ENCODE data around the gene CACNG7.

The CACNG7 gene, protein sequence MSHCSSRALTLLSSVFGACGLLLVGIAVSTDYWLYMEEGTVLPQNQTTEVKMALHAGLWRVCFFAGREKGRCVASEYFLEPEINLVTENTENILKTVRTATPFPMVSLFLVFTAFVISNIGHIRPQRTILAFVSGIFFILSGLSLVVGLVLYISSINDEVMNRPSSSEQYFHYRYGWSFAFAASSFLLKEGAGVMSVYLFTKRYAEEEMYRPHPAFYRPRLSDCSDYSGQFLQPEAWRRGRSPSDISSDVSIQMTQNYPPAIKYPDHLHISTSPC

DNA sequence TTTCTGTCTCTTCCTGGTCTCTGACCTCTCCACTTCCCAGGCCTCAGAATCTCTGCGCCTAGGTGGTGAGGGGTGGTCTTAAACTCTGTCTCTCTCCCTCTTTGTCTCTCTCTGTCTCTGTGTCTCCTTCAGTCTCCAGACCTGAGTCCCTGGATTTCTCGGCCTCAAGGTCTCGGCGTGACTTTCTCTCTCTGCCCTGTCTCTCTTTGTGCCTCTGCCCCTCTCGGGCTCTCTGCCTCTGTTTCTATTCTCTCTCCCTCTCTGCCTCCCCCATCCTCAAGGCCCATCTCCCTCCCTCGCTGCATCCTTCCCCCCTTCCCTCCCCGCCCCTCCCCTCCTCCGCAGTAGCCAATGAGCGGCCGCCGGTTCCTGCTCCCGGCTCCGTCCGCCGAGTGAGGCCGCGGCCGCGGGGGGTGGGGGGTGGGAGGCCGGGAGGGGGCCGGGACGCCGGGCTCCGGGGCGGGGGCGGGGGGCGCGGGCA, at the start of gene CACNG7:
Gene CACNG7, plus strand, starts transcription at position 344 of the 481 bp plus-strand sequence. CDS start 3,554 bp downstream, outside the sequence.
- H3K27me3 ChIP-seq (ENCODE audit: control insufficient read depth in 1 of 2, insufficient read depth in 2 of 2, low read length in 2 of 2): peaks cover 73 to 78% of the 10 kb centered on the region in 2 donors

GRCh38 chr19:53864308-53864836, 44.7 kb upstream of the CACNG7 start:
- no peaks in the 10 kb centered on the region for H3K27me3 ChIP-seq (ENCODE audit: control insufficient read depth in 1 of 2, insufficient read depth in 2 of 2, low read length in 2 of 2)
- peaks cover 18% of the 10 kb centered on the region for H3K4me1 ChIP-seq (ENCODE audit: control insufficient read depth, insufficient read depth, low read length)
- no peak overlapping the region for H3K9ac ChIP-seq (ENCODE audit: low read length in 2 of 2)
- H3K27ac ChIP-seq (ENCODE audit: low read length): no peak overlapping the region
- H3K4me3 ChIP-seq (ENCODE audit: low read length in 2 of 2): no peak overlapping the region
- no peaks in the 10 kb centered on the region for H3K36me3 ChIP-seq (ENCODE audit: control insufficient read depth in 2 of 2, insufficient read depth in 2 of 2, low read length in 2 of 2)
- no peaks in the 10 kb centered on the region for H3K9me3 ChIP-seq (ENCODE audit: control insufficient read depth in 2 of 2, low read length in 2 of 2)

More for the DNA sequence above, at the start of gene CACNG7:
- no peak within 1 kb of the TSS for H3K9ac ChIP-seq (ENCODE audit: low read length in 2 of 2)
- no peaks in the 10 kb centered on the region for H3K36me3 ChIP-seq (ENCODE audit: control insufficient read depth in 2 of 2, insufficient read depth in 2 of 2, low read length in 2 of 2)
- H3K9me3 ChIP-seq (ENCODE audit: control insufficient read depth in 2 of 2, low read length in 2 of 2): no peaks in the 10 kb centered on the region
- peaks cover 25% of the 10 kb centered on the region for H3K4me1 ChIP-seq (ENCODE audit: control insufficient read depth, insufficient read depth, low read length)
- no peak within 1 kb of the TSS for H3K27ac ChIP-seq (ENCODE audit: low read length)
- H3K4me3 ChIP-seq (ENCODE audit: low read length in 2 of 2): peak within 1 kb of the TSS in 1 of 2 donors; percentile 40

- H3K27ac ChIP-seq (ENCODE audit: low read length): peak overlapping the region; percentile 99
- peak overlapping the region in 1 of 2 donors; percentile 36 for H3K9ac ChIP-seq (ENCODE audit: low read length in 2 of 2)
- no peaks in the 10 kb centered on the region for H3K9me3 ChIP-seq (ENCODE audit: control insufficient read depth in 2 of 2, low read length in 2 of 2)
- peaks cover 20% of the 10 kb centered on the region for H3K4me1 ChIP-seq (ENCODE audit: control insufficient read depth, insufficient read depth, low read length)
- H3K4me3 ChIP-seq (ENCODE audit: low read length in 2 of 2): peak overlapping the region; percentile 75 to 81
- H3K27me3 ChIP-seq (ENCODE audit: control insufficient read depth in 1 of 2, insufficient read depth in 2 of 2, low read length in 2 of 2): no peaks in the 10 kb centered on the region
- H3K36me3 ChIP-seq (ENCODE audit: control insufficient read depth in 2 of 2, insufficient read depth in 2 of 2, low read length in 2 of 2): peaks cover 0 to 2% of the 10 kb centered on the region in 2 donors
These were observed 43.6 kb upstream of the CACNG7 start for GRCh38 chr19:53865523-53865917.

GRCh38 chr19:53865918-53866864, 42.9 kb upstream of the CACNG7 start:
- Histone ChIP-seq H3K36me3 (ENCODE audit: control insufficient read depth in 2 of 2, insufficient read depth in 2 of 2, low read length in 2 of 2) (peaks cover 1 to 4% of the 10 kb centered on the region in 2 donors), H3K27ac (ENCODE audit: low read length) (peak overlapping the region; percentile 99), H3K9me3 (ENCODE audit: control insufficient read depth in 2 of 2, low read length in 2 of 2) (no peaks in the 10 kb centered on the region), H3K27me3 (ENCODE audit: control insufficient read depth in 1 of 2, insufficient read depth in 2 of 2, low read length in 2 of 2) (no peaks in the 10 kb centered on the region), H3K4me3 (ENCODE audit: low read length in 2 of 2) (peak overlapping the region; percentile 75 to 81), H3K9ac (ENCODE audit: low read length in 2 of 2) (peak overlapping the region; percentile 87 to 92), H3K4me1 (ENCODE audit: control insufficient read depth, insufficient read depth, low read length) (peaks cover 25% of the 10 kb centered on the region)

DNA sequence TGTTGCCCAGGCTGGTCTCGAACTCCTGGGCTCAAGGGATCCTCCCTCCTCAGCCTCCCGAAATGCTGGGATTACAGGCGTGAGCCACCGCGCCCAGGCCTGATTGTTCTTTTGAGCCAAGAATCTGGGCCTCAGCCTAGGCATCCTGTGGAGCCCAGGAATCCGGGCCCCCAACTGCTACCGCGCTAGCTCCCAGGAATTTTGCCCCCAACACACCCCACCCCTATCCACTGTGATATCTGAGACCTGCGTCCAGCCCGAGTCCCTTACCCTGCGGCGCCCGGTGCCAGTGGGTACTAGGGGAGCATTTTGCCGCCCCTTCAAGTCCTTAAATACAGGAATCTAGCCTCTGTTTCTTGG, 42.2 kb upstream of the CACNG7 start:
- Histone ChIP-seq H3K36me3 (ENCODE audit: control insufficient read depth in 2 of 2, insufficient read depth in 2 of 2, low read length in 2 of 2) (peaks cover 3 to 4% of the 10 kb centered on the region in 2 donors), H3K27ac (ENCODE audit: low read length) (peak overlapping the region; percentile 99), H3K4me1 (ENCODE audit: control insufficient read depth, insufficient read depth, low read length) (peaks cover 30% of the 10 kb centered on the region), H3K9me3 (ENCODE audit: control insufficient read depth in 2 of 2, low read length in 2 of 2) (no peaks in the 10 kb centered on the region), H3K4me3 (ENCODE audit: low read length in 2 of 2) (peak overlapping the region; percentile 75 to 81), H3K27me3 (ENCODE audit: control insufficient read depth in 1 of 2, insufficient read depth in 2 of 2, low read length in 2 of 2) (no peaks in the 10 kb centered on the region), H3K9ac (ENCODE audit: low read length in 2 of 2) (peak overlapping the region; percentile 87 to 92)

GRCh38 chr19:53867225-53868090, 41.6 kb upstream of the CACNG7 start, which contains the start of gene MYADM:
Gene MYADM (plus strand): TSS chr19:53867883. CDS start chr19:53873530, 5,647 bp downstream.
- Histone ChIP-seq H3K9ac (ENCODE audit: low read length in 2 of 2) (peak within 1 kb of the TSS; percentile 99 to 100), H3K36me3 (ENCODE audit: control insufficient read depth in 2 of 2, insufficient read depth in 2 of 2, low read length in 2 of 2) (peaks cover 3 to 4% of the 10 kb centered on the region in 2 donors), H3K4me3 (ENCODE audit: low read length in 2 of 2) (peak within 1 kb of the TSS; percentile 99 to 100), H3K27ac (ENCODE audit: low read length) (peak within 1 kb of the TSS; percentile 99), H3K9me3 (ENCODE audit: control insufficient read depth in 2 of 2, low read length in 2 of 2) (no peaks in the 10 kb centered on the region), H3K27me3 (ENCODE audit: control insufficient read depth in 1 of 2, insufficient read depth in 2 of 2, low read length in 2 of 2) (no peaks in the 10 kb centered on the region), H3K4me1 (ENCODE audit: control insufficient read depth, insufficient read depth, low read length) (peaks cover 32% of the 10 kb centered on the region)

DNA sequence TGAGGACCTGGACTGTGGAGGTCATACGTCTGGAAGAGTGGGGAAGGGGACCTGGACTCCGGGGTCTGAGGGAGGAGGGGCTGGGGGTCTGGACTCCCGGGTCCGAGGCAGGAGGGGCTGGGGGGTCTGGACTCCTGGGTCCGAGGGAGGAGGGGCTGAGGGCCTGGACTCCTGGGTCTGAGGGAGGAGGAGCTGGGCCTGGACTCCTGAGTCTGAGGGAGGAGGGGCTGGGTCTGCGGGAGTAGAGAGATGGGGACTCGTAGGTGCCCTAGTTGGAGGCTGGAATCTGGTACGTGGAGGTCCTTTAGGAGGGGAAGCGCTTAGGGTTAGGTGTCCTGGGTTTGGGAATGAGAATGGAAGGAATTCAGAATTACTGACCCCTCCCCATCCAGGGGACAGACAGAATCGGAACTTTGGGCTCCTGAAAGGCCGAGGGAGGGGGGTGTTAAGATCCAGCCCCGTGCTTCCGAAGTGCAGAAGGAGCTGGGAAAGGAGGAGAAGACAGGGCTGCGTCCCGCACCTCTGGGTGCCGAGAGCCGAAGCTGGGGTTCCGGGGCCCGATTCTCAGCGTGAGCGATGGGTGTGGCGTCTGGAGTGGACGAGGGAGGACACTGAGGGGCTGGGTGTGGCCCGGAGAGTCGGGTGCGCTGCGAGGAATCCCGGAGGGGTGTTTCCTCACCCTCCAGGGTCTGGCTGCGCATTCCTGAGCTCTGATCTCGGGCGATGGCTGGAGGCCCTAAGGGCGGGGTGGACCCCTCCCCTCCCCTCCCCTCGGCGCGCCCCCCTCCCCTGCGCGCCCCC, 40.8 kb upstream of the CACNG7 start:
- peak overlapping the region; percentile 99 to 100 for H3K4me3 ChIP-seq (ENCODE audit: low read length in 2 of 2)
- peak overlapping the region; percentile 99 to 100 for H3K9ac ChIP-seq (ENCODE audit: low read length in 2 of 2)
- H3K27ac ChIP-seq (ENCODE audit: low read length): peak overlapping the region; percentile 99
- H3K36me3 ChIP-seq (ENCODE audit: control insufficient read depth in 2 of 2, insufficient read depth in 2 of 2, low read length in 2 of 2): peaks cover 5 to 8% of the 10 kb centered on the region in 2 donors
- H3K27me3 ChIP-seq (ENCODE audit: control insufficient read depth in 1 of 2, insufficient read depth in 2 of 2, low read length in 2 of 2): no peaks in the 10 kb centered on the region
- H3K4me1 ChIP-seq (ENCODE audit: control insufficient read depth, insufficient read depth, low read length): peaks cover 37% of the 10 kb centered on the region
- no peaks in the 10 kb centered on the region for H3K9me3 ChIP-seq (ENCODE audit: control insufficient read depth in 2 of 2, low read length in 2 of 2)

DNA sequence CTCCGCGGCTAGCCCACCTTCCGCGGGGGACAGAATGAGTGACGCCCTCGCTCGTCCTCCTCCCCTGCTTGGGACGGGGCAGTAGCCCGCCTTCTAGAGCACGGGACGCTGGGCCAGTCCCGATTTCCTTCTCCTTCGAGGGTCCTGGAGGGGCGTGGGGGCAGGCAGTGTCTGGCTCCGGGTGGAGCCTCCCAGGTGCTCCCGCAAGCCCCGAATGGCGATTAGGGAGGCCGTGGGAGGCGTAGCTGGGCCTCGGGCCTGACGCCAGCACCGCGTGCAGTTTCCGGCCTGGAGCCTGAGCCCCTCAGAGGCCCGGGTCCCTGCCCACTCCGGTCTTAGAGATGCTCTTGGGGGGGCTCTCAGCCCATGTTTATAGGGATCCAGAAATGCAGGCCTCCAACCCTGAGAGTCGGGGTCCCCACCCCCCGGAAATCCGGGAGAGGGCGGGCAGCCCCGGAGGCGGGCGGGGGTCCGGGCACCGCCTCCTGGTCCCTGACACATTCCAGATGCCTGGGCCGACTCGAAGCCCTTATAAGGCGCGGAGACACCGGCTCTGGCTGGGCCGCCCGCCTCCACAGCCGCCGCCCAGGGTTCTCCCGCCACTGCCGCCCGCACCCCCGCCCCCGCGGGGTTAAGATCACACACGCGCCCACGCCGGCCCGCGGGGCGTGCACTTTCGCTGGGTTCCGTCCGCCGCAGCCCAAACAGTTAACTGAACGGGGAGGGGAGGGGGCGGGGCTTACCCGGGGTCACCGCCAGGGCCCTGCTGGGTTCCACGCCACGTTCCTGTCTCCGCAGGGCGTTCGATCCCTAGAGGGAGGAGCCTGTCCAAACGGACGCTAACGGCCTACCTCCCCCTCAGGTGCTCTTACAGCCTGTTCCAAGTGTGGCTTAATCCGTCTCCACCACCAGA, 39.9 kb upstream of the CACNG7 start:
- peak overlapping the region; percentile 97 to 100 for H3K9ac ChIP-seq (ENCODE audit: low read length in 2 of 2)
- H3K4me1 ChIP-seq (ENCODE audit: control insufficient read depth, insufficient read depth, low read length): peaks cover 44% of the 10 kb centered on the region
- H3K27me3 ChIP-seq (ENCODE audit: control insufficient read depth in 1 of 2, insufficient read depth in 2 of 2, low read length in 2 of 2): no peaks in the 10 kb centered on the region
- peaks cover 14 to 16% of the 10 kb centered on the region in 2 donors for H3K36me3 ChIP-seq (ENCODE audit: control insufficient read depth in 2 of 2, insufficient read depth in 2 of 2, low read length in 2 of 2)
- H3K27ac ChIP-seq (ENCODE audit: low read length): peak overlapping the region; percentile 99
- H3K9me3 ChIP-seq (ENCODE audit: control insufficient read depth in 2 of 2, low read length in 2 of 2): no peaks in the 10 kb centered on the region
- H3K4me3 ChIP-seq (ENCODE audit: low read length in 2 of 2): peak overlapping the region; percentile 99 to 100

All from stomach smooth muscle (tissue), 2 donors.